ENCODE results near the gene DNASE2.

DNA sequence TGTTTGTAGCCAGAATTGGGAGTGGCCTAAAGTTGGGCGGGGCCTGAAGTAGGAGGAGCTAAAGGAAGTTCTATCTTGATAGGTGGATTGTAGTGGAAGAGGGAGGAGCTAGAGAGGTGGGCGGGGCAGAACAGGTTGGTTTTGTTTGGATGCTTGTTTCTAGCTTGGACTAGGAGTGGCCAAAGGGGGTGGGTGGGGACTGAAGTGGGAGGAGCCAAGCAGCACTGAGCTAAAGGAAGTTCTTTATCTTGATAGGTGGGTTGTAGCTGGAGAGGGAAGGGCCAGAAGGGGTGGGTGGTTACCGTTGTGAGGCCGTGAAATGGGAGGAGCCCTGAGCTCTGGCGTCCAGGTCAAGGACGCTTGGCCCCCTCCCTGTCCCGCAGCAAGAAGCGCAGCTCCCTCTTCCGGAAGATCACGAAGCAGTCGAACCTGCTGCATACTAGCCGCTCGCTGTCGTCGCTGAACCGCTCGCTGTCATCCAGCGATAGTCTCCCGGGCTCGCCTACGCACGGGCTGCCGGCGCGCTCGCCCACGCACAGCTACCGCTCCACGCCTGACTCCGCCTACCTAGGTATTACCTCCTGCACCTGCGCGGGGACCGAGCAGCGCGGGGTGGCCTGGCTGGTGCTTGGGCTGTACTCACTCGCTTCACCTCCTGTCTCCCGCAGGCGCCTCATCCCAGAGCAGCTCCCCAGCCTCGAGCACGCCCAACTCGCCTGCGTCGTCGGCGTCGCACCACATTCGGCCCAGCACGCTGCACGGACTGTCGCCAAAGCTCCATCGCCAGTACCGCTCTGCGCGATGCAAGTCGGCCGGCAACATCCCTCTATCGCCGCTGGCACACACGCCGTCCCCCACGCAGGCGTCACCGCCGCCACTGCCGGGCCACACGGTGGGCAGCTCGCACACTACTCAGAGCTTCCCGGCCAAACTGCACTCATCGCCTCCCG lies 8.0 kb downstream of the DNASE2 start:
- TF ChIP-seq CTCF (IDR thresholded peaks at IDR 0.05; ENCODE audit: insufficient read depth, low read length, poor library complexity, severe bottlenecking) (no peak), EZH2phosphoT487 (conservative IDR thresholded peaks at IDR 0.05; ENCODE audit: low read length) (no peak)
